Progenitor cell of endocrine pancreas (in vitro differentiated cells): ENCODE data around the gene LRMDA. TPM values are rescaled to one million over a fixed set of nuclear protein-coding genes. Genes with fewer than 3 reads are reported as not detected.

ENCODE experiments used
- DNase-seq: peaks from one replicate; pipeline ENCODE4 v3.0.0; 2021; ENCODE audit warnings: low spot score; ENCODE audit not compliant: unreplicated experiment
- H3K27ac Mint-ChIP-seq: 2 replicates; pipeline ENCODE4 v1.8.0; 2021; ENCODE audit warnings: mild to moderate bottlenecking, moderate library complexity, mixed read lengths
- H3K27me3 Mint-ChIP-seq: 2 replicates; pipeline ENCODE4 v1.8.0; 2021; ENCODE audit warnings: mixed read lengths
- H3K36me3 Mint-ChIP-seq: 2 replicates; pipeline ENCODE4 v1.8.0; 2022; ENCODE audit warnings: mixed read lengths; ENCODE audit not compliant: insufficient read depth
- H3K4me1 Mint-ChIP-seq: 2 replicates; pipeline ENCODE4 v1.8.0; 2021; ENCODE audit warnings: low read depth, mixed read lengths
- H3K4me3 Mint-ChIP-seq: 2 replicates; pipeline ENCODE4 v1.8.0; 2021; ENCODE audit warnings: low read depth, mild to moderate bottlenecking, moderate library complexity, mixed read lengths
- H3K9me3 Mint-ChIP-seq: 2 replicates; pipeline ENCODE4 v1.8.0; 2021; ENCODE audit warnings: low read depth, mixed read lengths
- CTCF ChIP-seq: fragments of 200-600 bp; sonication (generic); IDR thresholded peaks from one replicate; pipeline ENCODE4 v1.5.0; 2021; ENCODE audit warnings: antibody characterized with exemption, mild to moderate bottlenecking; ENCODE audit not compliant: unreplicated experiment
- total RNA-seq: library from RNA; stranded (reverse); gene quantifications from 2 replicates; pipeline ENCODE4 v1.2.1, GENCODE V29; 2021

The LRMDA gene
- total RNA-seq, 1 donor from 2014 or later, result 6.5 TPM

GRCh38 chr10:76310588-76311080, 879.2 kb downstream of the LRMDA start:
- Mint-ChIP-seq H3K36me3 (no peaks in the 10 kb centered on the region), H3K27me3 (peaks cover 10% of the 10 kb centered on the region), H3K4me1 (peaks cover 8% of the 10 kb centered on the region), H3K4me3 (no peak overlapping the region), H3K9me3 (no peaks in the 10 kb centered on the region), H3K27ac (no peak overlapping the region)
- DNase-seq, result no peak
- no peak for TF ChIP-seq CTCF

- no peaks in the 10 kb centered on the region for H3K36me3 Mint-ChIP-seq
- peaks cover 10% of the 10 kb centered on the region for H3K27me3 Mint-ChIP-seq
- DNase-seq, result no peak
- no peak overlapping the region for H3K27ac Mint-ChIP-seq
- H3K4me1 Mint-ChIP-seq, result peaks cover 4% of the 10 kb centered on the region
- H3K4me3 Mint-ChIP-seq, result no peak overlapping the region
- H3K9me3 Mint-ChIP-seq, result no peaks in the 10 kb centered on the region
- peak; percentile 66 for TF ChIP-seq CTCF
These were observed 880.6 kb downstream of the LRMDA start for GRCh38 chr10:76311752-76312636.

- no peaks in the 10 kb centered on the region for H3K9me3 Mint-ChIP-seq
- DNase-seq, result no peak
- no peak overlapping the region for H3K27ac Mint-ChIP-seq
- peaks cover 11% of the 10 kb centered on the region for H3K27me3 Mint-ChIP-seq
- H3K4me3 Mint-ChIP-seq, result no peak overlapping the region
- H3K4me1 Mint-ChIP-seq, result peaks cover 1% of the 10 kb centered on the region
- peaks cover 2% of the 10 kb centered on the region for H3K36me3 Mint-ChIP-seq
- TF ChIP-seq CTCF, result no peak
These were observed 883.8 kb downstream of the LRMDA start for GRCh38 chr10:76315240-76315639.

GRCh38 chr10:76316234-76316633, 884.8 kb downstream of the LRMDA start:
- Mint-ChIP-seq H3K36me3 (peaks cover 2% of the 10 kb centered on the region), H3K4me1 (no peaks in the 10 kb centered on the region), H3K9me3 (no peaks in the 10 kb centered on the region), H3K27ac (no peak overlapping the region), H3K27me3 (peaks cover 7% of the 10 kb centered on the region), H3K4me3 (no peak overlapping the region)
- TF ChIP-seq CTCF, result no peak
- DNase-seq, result no peak

GRCh38 chr10:76317078-76317477, 885.7 kb downstream of the LRMDA start:
- Mint-ChIP-seq H3K27me3 (peaks cover 7% of the 10 kb centered on the region), H3K4me1 (no peaks in the 10 kb centered on the region), H3K36me3 (peaks cover 2% of the 10 kb centered on the region), H3K4me3 (no peak overlapping the region), H3K9me3 (no peaks in the 10 kb centered on the region), H3K27ac (no peak overlapping the region)
- DNase-seq, result no peak
- no peak for TF ChIP-seq CTCF
